ENCODE results near the gene NT5DC2. TPM values are rescaled to one million over a fixed set of nuclear protein-coding genes. Genes with fewer than 3 reads are reported as not detected.
A peak's percentile ranks its signal among the peaks of the same experiment; 100 is the strongest.

Gene NT5DC2
- total RNA-seq, 1 donor from 2014 or later, result 392 TPM

DNA sequence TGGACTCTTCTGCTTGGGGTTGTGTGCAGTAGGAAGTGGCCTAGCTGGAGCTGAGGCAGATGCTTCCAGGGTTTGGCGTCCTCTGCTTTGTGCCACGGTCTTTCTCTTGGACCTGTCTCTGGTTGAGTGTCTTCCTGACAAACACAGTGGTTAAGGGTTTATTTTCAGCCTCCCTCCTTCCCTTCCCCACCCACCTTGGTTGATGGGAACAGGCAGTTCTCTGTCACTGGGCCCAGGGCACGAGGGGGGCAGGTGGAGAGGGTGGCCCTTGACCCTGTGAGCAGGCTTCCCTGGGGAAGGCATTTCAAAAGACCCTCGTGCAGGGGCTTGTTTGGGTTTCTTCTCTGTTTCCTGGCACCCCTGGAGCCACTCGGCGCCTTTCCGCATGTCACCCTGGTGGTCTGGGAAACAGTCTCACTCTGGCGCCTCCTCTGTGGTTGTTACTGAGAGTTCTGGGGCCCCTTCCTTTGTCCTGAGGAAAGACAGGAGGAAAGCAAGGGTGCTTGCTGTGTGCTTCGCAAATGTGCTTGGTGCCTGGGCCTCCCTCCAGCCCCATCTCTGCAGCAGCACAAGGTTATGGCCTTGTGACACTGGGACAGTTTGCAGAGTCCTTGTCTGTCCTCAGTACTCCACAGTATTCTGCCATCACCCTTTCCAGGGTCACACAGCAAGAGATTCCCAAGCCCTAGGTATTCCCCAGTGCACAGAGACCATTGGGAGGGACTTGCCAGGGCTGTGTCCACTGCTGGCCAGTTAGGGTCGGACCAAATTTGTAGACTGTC, 48.8 kb downstream of the NT5DC2 start:
- no peaks in the 10 kb centered on the region for H3K9me3 Mint-ChIP-seq
- TF ChIP-seq, protein P1, sequence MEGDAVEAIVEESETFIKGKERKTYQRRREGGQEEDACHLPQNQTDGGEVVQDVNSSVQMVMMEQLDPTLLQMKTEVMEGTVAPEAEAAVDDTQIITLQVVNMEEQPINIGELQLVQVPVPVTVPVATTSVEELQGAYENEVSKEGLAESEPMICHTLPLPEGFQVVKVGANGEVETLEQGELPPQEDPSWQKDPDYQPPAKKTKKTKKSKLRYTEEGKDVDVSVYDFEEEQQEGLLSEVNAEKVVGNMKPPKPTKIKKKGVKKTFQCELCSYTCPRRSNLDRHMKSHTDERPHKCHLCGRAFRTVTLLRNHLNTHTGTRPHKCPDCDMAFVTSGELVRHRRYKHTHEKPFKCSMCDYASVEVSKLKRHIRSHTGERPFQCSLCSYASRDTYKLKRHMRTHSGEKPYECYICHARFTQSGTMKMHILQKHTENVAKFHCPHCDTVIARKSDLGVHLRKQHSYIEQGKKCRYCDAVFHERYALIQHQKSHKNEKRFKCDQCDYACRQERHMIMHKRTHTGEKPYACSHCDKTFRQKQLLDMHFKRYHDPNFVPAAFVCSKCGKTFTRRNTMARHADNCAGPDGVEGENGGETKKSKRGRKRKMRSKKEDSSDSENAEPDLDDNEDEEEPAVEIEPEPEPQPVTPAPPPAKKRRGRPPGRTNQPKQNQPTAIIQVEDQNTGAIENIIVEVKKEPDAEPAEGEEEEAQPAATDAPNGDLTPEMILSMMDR (conservative IDR thresholded peaks at IDR 0.05), result no peak
- DNase-seq (ENCODE audit: low read depth, low spot score), result no peak
- H3K4me3 Mint-ChIP-seq, result no peak overlapping the region
- H3K36me3 Mint-ChIP-seq (ENCODE audit: low read depth), result peaks cover 16% of the 10 kb centered on the region
- H3K4me1 Mint-ChIP-seq, result peaks cover 35% of the 10 kb centered on the region
- no peaks in the 10 kb centered on the region for H3K27me3 Mint-ChIP-seq (ENCODE audit: low read depth)
- peak overlapping the region; percentile 12 for H3K27ac Mint-ChIP-seq (ENCODE audit: unreplicated experiment)

DNA sequence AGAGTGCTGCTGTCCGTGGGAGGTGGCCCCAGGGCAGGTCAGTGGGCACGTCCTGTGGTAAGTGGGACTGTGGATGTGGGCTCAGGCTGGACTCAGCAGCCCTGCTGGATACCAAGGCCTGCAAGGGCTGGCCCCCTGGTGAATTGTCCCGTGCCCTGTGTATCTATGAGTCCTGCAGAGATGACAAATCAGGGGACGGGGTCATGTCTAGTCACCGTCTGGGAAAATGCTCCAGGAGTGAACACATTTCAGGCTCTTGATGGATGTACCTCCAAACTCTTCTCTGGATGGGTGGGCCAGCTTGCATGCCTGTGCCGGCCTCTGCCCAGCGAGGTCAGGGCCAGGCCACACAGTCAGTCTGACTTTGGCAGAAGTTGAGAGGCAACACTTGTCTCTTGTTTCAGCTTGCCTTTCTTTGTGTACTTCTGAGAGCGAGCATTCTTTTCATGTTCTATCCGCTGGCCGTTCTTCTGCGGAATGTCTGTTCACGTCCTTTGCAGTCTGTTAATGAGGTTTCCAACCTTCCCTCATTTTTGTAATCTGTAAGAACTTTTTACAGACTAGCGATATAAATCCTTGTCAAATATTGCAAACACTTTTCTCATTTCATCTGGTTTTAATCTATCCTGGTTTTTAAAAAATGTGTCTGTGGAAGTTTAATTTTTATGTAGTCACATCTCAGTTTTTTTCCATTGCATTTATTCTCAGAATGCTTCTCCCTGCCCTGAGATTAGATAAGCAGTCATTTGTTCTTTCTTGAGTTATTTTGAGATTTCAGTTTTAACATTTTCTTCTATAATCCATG, 49.9 kb downstream of the NT5DC2 start:
- no peaks in the 10 kb centered on the region for H3K9me3 Mint-ChIP-seq
- no peaks in the 10 kb centered on the region for H3K27me3 Mint-ChIP-seq (ENCODE audit: low read depth)
- DNase-seq (ENCODE audit: low read depth, low spot score), result no peak
- peaks cover 35% of the 10 kb centered on the region for H3K4me1 Mint-ChIP-seq
- TF ChIP-seq, protein P1 (conservative IDR thresholded peaks at IDR 0.05), result no peak
- H3K36me3 Mint-ChIP-seq (ENCODE audit: low read depth), result peaks cover 18% of the 10 kb centered on the region
- peak overlapping the region; percentile 29 for H3K27ac Mint-ChIP-seq (ENCODE audit: unreplicated experiment)
- peak overlapping the region; percentile 35 for H3K4me3 Mint-ChIP-seq

DNA sequence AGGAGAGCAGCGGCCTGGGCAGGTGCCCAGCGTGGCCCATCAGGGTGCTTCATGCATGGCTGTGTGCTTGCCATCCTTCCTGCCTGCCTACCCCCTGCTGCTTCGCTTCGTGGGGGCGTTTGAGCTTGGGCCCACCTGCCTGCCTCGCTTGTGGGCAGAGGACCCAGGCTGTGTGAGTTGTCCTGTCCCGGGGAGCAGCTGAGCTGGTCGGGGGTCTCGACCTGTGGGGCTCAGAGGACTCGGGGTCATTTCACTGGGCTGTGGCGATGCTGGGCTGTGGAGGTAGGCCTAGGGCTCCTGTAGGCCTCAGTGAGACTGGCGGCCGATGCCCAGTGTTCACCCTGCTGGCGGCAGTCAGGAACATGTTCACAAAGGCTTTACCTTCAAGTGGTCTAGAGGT, 50.6 kb downstream of the NT5DC2 start:
- DNase-seq (ENCODE audit: low read depth, low spot score), result no peak
- TF ChIP-seq, protein P1 (conservative IDR thresholded peaks at IDR 0.05), result no peak
- Mint-ChIP-seq H3K9me3 (no peaks in the 10 kb centered on the region), H3K4me1 (peaks cover 35% of the 10 kb centered on the region), H3K4me3 (no peak overlapping the region), H3K27me3 (ENCODE audit: low read depth) (no peaks in the 10 kb centered on the region), H3K27ac (ENCODE audit: unreplicated experiment) (no peak overlapping the region), H3K36me3 (ENCODE audit: low read depth) (peaks cover 20% of the 10 kb centered on the region)

DNA sequence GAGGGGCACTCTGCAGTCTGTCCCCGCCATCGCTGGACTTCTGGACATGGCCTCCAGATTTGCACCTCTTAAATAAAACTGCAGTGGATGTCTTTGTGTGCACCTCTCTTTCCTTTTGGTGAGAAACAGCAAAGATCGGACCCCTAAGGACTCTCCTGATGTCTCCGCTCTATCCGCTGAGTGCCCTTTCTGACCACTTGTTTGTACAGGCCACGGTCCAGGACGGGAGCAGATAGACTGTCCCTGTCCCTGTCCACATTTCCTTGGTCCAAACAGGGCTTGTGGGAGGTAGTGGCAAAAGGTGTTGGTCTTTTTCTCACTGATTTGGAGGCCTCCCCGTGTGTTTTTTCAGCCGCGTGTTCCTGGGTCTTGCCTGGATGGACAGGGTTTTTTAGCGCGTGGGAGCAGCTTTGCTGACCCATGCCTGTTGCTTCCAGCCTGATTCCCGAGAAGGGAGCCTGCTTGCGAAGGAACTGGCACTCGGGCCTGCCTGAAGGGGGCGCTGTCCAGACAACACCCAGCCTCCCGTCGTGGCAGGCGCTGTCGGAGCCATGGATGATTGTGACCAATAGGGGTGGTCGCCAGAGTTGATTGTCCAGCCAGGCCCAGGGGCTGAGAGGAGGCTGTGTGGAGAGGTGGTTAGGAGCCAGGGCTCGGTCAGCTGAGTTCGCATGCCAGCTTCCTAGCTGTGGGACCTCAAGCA, 51.7 kb downstream of the NT5DC2 start:
- Mint-ChIP-seq H3K36me3 (ENCODE audit: low read depth) (peaks cover 23% of the 10 kb centered on the region), H3K4me1 (peaks cover 35% of the 10 kb centered on the region), H3K27me3 (ENCODE audit: low read depth) (no peaks in the 10 kb centered on the region), H3K4me3 (no peak overlapping the region), H3K27ac (ENCODE audit: unreplicated experiment) (no peak overlapping the region), H3K9me3 (no peaks in the 10 kb centered on the region)
- DNase-seq (ENCODE audit: low read depth, low spot score), result peak; percentile 39
- TF ChIP-seq, protein P1 (conservative IDR thresholded peaks at IDR 0.05), result peak; percentile 55
